SW 1271 (cell line): ENCODE results near the gene PIK3R3.

ENCODE experiments used
- DNase-seq, 2 experiments: peaks; one replicate each; lab custom pipeline; 2025; lab: John Stamatoyannopoulos, UW

PIK3R3 gene

DNA sequence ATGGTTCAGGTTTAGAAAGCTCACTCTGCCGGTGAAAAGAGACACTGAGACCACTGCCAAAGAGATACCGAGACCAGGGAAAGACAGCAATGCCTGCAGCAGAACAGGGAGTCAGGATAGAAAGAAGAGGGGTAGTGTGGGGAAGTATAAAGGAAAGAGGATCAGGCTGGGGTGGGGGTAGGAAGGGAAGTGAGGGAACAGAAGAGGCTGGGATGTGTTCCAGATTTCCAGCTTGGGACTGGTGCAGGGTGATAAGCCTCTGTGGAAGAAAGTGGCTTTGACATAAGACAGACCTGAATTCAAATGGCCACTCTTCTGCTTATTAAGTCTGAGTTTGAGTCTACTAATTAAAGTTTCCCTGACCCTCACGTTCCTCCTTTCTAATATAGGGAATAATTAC is 105.9 kb downstream of the PIK3R3 start:
- DNase-seq: no peak

DNA sequence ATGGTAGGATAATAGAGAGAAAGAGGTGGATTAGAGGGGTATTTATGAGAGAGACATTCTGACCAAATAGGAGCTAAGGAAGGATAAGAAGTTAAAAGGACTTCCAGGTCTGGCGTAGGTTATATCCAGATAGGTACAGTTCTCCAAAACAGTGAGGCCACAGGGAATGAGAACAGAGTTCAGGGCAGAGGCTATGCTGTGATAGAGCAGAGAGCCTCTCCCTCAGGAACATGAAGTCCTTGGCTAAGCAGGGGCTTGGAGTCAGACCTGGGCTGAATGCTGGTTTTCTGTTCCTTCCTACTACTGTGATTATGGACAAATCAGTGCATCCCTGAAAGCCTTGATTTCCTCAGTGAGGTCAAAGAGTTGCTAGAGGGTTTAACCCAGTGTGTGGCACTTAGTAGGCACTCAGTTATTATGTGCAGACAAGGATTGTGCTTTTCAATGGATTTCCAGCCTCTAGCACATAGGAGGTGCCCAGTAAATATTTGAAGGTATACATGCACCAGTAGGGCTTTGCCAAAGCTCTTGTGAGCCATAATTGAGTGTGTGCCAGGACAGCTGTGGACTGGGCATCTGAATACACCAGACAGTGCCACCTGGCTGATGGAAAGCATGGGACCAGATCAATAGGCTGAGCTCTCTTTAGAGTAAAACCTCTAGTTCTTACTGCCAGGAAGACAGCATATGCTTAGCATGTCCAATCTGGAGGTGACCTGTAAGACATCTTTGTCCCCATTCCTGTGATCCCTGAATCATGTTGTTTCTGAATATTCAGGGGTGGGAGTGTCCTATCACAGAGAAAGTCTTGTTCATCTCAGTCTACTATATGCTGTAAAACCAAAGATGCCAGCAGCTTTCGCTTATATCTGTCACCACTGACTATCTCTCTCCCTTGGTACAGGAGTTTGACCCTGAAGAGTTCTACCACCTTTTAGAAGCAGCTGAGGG is 111.1 kb downstream of the PIK3R3 start:
- no peak for DNase-seq

DNA sequence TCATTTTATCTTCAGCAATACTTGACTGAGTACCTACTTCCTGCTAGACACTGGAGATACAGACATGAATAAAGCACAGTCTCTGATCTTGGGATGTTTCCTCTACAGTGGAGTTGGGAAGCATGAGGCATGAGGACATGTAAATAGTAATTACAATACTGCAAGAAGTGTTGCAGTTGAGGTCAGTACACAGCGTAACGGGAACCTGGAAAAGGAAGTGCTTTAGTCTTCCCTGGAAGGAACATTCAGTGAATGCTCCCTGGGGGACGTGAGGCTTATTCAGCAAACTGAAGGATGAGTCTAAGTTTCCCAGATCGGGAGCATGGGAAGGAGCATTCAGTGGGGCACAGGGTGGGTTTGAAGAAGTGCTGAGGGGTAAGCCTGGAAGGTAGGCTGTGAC is 112.4 kb downstream of the PIK3R3 start:
- DNase-seq: no peak

DNA sequence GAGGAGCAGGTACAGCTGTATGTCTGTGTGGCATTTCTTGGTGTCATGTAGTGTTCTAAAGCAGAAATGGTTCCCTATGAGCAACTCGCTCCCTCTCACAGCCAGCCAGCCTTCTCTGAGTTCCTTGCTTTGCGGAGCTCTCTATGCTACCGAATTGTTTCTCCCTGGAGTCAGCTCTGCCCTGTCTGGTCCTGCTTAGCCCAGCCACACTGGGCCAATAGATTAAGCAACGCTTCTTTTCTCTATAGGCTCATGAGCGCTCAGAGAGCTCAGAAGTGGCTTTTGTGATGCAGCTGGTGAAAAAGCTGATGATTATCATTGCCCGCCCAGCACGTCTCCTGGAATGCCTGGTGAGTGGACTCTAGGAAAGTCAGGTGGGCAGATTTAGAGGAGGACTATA is 113.1 kb downstream of the PIK3R3 start:
- no peak for DNase-seq

DNA sequence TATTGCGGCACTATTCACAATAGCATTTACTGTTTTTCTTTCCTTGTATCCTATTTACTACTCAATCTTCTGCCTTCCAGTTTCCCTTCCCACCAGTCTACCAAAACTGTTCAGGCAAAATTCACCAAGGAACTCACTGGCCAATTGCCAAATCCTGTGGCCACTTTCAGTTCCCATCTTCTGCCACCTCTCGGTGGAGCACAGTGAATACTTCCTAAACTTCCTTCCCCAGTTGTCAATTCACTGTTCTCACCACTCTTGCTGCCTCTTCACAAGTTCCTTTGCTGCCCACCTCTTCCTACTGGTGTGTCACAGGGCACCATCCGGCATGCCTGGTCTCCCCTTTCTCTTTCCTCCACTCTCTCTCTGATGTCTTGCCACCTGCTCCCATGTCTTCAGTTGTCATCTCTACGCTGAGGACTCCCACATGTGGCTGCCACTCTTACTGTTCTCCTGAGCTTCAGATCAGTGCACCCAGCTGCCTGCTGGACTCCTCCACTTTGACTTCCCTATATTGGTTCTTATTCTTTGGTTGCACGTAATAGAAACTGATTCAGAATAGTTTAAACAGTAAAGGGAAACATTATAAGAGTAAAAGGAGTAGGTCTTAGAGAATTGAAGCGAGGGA is 114.4 kb downstream of the PIK3R3 start:
- no peak for DNase-seq

GRCh38 chr1:46013581-46013980 is 118.8 kb downstream of the PIK3R3 start:
- DNase-seq: no peak

GRCh38 chr1:46012236-46012635 is 120.2 kb downstream of the PIK3R3 start:
- DNase-seq: no peak

GRCh38 chr1:46011121-46011695 is 121.2 kb downstream of the PIK3R3 start:
- no peak for DNase-seq

DNA sequence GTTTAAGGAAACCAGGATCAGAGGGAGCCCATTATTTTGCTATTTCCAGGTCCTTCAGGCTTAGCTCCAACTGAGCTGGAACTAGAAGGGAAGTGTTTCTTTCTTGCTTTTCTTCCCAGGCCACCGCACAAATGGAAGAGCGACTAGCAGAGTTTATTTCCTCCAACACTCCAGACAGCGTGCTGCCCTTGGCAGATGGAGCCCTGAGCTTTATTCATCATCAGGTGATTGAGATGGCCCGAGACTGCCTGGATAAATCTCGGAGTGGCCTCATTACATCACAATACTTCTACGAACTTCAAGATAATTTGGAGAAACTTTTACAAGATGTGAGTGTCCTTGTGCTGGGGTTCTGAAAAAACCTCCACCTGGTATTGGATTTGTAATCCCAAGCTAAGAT is 121.8 kb downstream of the PIK3R3 start:
- DNase-seq: no peak

DNA sequence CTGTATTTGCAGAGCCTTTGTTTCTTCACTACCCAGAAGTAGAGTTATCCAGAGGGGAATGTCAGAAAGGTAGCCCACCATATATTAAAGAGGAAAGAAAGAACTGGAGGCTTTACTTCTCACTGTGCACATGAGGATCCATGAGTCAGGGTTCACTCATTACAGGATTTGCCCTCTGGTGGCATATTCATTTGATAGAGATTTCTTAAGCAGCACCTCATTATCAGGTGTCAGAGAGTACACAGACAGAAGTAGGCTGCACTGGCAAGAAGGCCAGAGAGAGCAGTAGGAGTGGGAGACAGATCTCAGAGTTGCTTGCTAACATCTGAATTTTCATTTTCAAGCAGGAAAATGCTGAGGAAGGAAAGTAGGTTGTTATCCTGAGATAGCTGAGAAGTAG is 123.8 kb downstream of the PIK3R3 start:
- no peak for DNase-seq

DNA sequence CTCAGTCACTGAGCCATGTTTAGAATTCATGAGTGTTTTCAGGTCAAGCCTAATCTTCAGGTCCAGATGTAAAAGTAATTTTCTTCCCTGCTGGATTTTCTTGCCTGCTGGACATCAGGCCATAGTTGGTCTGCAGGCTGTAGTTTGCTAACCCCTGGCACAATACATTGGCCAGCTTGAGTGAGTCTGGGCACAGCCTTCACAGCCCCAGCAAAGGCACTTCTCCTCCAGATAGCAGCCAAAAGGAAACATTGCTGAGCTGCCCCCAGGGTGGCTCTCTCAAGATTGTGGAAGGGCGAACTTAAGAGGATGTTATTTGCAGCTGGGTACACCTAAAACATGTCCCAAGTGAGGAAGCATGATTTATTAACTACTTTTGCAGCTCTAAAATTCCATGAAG is 126.8 kb downstream of the PIK3R3 start:
- no peak for DNase-seq

- no peak for DNase-seq
Observed at GRCh38 chr1:46004492-46004891, 127.9 kb downstream of the PIK3R3 start.

DNA sequence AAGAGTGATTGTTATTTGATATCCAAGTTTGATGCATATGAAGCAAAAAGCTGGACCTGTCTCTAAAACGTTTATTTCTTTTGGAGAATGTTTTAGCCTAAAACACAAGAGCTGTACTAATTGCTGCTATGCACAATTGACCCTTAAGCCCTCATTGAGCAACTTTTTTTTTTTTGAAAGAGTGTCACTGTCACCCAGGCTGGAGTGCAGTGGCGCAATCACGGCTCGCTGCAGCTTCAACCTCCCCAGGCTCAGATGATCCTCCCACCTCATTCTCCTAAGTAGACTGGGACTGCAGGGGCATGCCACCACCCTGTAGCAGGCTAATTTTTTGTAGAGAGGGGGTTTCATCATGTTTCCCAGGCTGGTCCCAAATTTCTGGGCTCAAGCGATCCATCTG is 129.1 kb downstream of the PIK3R3 start:
- no peak for DNase-seq

DNA sequence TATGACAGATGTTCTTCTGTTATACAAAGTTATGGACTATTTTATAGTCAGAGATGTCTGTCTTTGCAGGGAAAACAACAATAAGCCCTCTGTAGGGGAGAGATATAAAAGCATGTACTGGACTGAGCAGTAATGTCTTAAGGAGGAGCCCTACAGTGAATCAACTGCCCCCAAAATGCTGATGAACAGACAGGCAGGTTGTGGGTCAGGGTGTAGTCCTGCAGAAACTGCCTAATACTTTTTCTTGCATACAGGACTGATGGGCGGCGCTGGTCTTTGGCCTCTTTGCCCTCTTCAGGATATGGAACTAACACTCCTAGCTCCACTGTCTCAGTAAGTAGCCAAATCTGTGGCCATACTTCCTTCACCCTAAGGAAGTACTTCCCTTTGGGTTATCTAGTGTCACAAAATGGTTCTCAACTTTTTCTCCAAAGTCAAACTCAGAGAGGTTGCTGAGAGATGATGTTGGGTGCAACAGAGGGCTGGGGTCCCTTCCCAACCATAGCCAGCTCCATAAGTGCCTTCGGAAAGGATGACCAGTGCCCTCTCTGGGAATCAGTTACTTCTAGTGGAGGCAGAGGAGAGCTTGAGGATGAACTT is 129.8 kb downstream of the PIK3R3 start:
- no peak for DNase-seq

- DNase-seq: no peak
Observed at GRCh38 chr1:46001081-46001785, 131.2 kb downstream of the PIK3R3 start.

DNA sequence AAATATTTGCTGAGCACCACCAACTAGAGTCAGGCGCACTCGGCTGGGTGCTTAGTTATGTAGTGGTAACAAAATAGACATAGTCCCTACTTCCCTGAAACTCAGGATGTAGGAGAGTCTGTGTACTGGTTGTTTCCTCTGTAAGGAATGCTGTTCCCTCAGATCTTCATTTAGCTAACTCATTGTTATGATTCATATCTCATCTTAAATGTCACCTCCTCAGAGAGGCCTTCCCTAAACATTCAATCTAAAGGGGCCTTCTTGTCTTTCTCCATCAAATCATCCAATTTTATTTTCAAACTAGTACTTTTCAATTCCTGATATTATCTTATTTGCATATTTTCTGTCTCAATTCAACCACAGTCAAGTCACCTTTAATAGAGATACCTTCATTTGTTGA is 132.9 kb downstream of the PIK3R3 start:
- no peak for DNase-seq

GRCh38 chr1:45998020-45998617 is 134.3 kb downstream of the PIK3R3 start:
- DNase-seq: no peak

GRCh38 chr1:45995298-45995697 is 137.1 kb downstream of the PIK3R3 start:
- no peak for DNase-seq

DNA sequence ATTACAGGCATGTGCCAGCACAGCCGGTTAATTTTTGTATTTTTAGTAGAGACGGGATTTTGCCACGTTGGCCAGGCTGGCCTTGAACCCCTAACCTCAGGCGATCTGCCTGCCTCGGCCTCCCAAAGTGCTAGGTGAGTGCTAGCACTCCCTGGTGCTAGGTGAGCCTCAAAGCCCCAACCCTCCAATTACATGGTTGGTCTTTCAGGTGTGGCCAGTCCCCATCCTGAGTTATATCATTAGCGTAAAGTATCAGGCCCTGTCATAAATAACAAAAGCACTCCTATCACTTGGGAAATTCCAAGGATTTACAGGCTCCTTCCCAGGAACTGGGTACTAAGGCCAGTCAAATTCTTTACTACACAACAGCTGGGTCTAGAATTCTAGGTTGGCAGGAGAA is 138.0 kb downstream of the PIK3R3 start:
- no peak for DNase-seq
